GM13977 (cell line): ENCODE data around the gene DCUN1D2.

ENCODE experiments used
- DNase-seq: peaks from one replicate; pipeline ENCODE4 v3.0.0; 2012; ENCODE audit warnings: low spot score
- in situ Hi-C: fragments of 300-500 bp; cut with MboI; formaldehyde crosslinking; loops from one replicate; pipeline ENCODE4 v1.12.0; 2022; ENCODE audit warnings: low sequenced_read_pairs, low pct_unique_long_range_greater_than_20kb, mixed read lengths, inconsistent platforms; ENCODE audit not compliant: unreplicated experiment
- TF ChIP-seq, protein P1 (sequence below): IDR thresholded peaks from 2 replicates; pipeline ENCODE4 v1.5.1; 2012; ENCODE audit warnings: mild to moderate bottlenecking, control low read depth; ENCODE audit not compliant: insufficient read depth; ENCODE audit errors: extremely low read depth, missing control alignments

The DCUN1D2 gene

GRCh38 chr13:113410472-113411201, 79.9 kb downstream of the DCUN1D2 start:
- in situ Hi-C loops = no loop called here
- TF ChIP-seq, protein P1, sequence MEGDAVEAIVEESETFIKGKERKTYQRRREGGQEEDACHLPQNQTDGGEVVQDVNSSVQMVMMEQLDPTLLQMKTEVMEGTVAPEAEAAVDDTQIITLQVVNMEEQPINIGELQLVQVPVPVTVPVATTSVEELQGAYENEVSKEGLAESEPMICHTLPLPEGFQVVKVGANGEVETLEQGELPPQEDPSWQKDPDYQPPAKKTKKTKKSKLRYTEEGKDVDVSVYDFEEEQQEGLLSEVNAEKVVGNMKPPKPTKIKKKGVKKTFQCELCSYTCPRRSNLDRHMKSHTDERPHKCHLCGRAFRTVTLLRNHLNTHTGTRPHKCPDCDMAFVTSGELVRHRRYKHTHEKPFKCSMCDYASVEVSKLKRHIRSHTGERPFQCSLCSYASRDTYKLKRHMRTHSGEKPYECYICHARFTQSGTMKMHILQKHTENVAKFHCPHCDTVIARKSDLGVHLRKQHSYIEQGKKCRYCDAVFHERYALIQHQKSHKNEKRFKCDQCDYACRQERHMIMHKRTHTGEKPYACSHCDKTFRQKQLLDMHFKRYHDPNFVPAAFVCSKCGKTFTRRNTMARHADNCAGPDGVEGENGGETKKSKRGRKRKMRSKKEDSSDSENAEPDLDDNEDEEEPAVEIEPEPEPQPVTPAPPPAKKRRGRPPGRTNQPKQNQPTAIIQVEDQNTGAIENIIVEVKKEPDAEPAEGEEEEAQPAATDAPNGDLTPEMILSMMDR = no peak
- DNase-seq = no peak

GRCh38 chr13:113408562-113408961, 81.9 kb downstream of the DCUN1D2 start:
- in situ Hi-C loops = no loop called here
- TF ChIP-seq, protein P1 = no peak
- DNase-seq = no peak

DNA sequence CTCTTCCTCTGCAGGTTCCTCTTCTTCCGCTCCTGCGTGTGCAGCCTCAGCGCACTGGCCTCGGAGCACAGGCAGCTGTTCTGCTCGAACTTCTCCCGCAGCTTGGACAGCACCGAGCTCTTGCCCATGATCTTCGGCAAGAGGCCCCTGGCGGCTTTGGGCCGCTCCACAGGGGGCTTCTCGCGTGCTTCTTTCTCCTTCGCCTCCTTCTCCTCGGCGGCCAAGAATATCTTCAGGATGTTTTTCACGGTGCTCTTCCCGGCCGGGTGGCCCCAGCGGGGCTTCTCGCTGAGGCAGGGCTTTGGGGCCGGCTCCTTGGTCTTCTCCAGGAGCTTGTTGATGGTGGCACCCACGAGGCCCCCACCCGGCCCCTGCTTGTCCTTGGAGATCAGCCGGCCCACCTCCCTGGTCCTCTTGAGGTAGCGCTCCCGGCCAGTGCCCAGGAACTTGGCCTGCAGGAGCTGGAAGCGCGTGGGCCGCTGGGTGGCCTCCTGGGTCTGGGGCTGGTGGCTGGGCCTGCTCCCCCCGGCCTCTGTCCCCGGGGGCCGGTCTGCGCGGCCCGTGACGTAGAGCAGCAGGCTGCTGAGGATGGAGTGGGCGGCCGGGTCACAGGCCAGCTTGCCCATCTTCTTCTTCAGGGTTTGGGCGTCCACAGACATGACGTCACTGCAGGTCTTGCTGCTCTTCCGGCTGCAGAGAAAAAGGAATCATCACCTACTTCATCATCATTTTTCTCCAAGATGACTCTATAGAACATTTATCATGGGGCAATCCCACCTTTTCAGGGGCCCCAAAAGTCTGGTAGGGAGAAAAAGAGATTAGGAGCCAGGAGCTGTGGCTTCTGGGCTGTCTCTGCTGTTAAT, 82.7 kb downstream of the DCUN1D2 start:
- in situ Hi-C loops = no loop called here
- DNase-seq = no peak

DNA sequence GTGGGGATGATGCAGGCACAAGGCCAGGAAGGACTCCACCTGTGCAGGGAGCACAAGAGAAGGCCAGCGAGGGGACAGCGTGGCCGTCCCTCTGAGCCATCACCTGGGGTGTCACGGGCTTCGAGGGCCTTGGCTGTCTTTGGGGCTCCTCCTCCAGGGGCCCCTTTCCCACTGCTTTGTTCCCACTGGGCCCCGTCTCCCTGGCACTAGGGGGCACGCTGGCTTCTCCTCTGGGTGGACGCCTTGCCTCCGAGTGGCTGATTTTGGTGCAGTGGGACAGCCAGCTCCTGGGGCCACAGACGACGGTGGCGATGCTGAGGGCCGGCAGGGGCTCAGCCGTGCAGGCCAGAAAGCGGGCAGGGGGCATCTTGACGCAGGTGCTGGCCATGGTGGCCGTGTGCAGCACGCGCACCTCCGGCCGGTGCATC, 83.4 kb downstream of the DCUN1D2 start:
- TF ChIP-seq, protein P1 = no peak
- in situ Hi-C loops = no loop called here
- DNase-seq = no peak

More for the DNA sequence above, 82.7 kb downstream of the DCUN1D2 start:
- TF ChIP-seq, protein P1 = no peak

DNA sequence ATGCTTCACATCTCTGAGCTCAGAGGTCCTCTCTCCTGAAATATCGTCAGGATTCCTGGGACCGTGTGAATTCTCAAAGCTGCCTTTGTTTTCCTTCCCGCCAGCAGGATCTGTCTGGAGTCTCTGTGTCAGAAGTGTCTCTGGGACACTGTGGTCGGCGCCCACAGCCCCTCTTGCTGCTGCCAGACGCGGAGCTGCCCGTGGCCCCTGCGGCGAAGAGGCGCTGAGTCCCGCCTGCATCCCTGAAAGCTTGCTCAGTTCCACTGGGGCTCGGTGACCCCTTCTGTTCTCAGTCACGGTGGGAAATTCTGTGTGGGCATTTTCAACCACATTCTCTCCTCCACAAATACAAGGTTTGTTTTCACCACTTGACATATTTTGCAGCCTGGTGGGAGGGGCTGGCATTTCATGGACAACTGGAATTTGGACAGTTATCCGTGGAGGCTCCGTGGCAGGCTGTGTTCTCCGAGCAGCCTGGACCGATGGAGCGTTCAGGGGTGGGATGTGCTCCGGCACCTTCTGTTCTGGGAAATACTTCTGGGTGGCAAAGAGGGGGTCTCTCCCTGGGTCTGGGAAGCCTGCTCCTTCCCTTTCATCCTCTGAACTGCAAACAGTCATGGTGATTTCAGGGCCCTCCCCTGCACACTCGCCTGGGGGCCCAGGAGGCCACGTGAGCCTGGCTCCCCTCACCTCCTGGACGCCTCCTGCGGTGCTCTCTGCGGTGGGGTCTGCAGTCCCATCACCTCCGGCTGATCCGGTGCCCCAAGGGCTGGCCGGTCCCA, 84.0 kb downstream of the DCUN1D2 start:
- no peak for DNase-seq
- in situ Hi-C loops = no loop called here
- TF ChIP-seq, protein P1 = no peak
